ENCODE results near the gene PINLYP.
A peak's percentile ranks its signal among the peaks of the same experiment; 100 is the strongest.

GRCh38 chr19:43534816-43535761, 40.5 kb upstream of the PINLYP start:
- TF ChIP-seq CTCF (optimal IDR thresholded peaks at IDR 0.05 in 1 of 3, IDR thresholded peaks at IDR 0.05 in 1 of 3, conservative IDR thresholded peaks at IDR 0.05 in 1 of 3; ENCODE audit: extremely low read depth in 1 of 3, insufficient read depth in 2 of 3, low read length in 3 of 3) (peak; percentile 42 to 76 (median 63)), EZH2 (IDR thresholded peaks at IDR 0.05; ENCODE audit: low read length) (no peak)

Measured in keratinocyte (primary cell).